ENCODE results near the gene C20orf204.
"Not testable (repeated sequence)": the region's sequence is repeated elsewhere in the genome, so short reads cannot be mapped to it uniquely, and the experiment has no call there.

The C20orf204 gene

GRCh38 chr20:64084685-64085152 lies 48.7 kb downstream of the C20orf204 start:
- DNase-seq = no peak

GRCh38 chr20:64086801-64087200 lies 50.8 kb downstream of the C20orf204 start:
- DNase-seq = no peak

DNA sequence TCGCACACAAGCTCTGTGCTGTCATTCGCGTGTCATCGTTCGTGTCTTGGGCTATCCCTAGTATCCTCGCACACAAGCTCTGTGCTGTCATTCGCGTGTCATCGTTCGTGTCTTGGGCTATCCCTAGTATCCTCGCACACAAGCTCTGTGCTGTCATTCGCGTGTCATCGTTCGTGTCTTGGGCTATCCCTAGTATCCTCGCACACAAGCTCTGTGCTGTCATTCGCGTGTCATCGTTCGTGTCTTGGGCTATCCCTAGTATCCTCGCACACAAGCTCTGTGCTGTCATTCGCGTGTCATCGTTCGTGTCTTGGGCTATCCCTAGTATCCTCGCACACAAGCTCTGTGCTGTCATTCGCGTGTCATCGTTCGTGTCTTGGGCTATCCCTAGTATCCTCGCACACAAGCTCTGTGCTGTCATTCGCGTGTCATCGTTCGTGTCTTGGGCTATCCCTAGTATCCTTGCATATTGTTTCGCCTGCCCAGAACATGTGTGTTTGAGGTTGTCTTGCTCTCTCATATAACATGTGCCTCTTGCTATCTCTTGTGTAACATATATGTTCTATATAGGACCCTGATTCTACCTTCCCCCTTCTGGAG lies 51.3 kb downstream of the C20orf204 start:
- not testable (repeated sequence) for DNase-seq

- not testable (repeated sequence) for DNase-seq
Observed at GRCh38 chr20:64088586-64088985, 52.6 kb downstream of the C20orf204 start.

Measured in fibroblast of skin of right biceps (primary cell).